GM19467 (cell line): ENCODE data around the gene ATXN2L.
"Not testable (repeated sequence)": the region's sequence is repeated elsewhere in the genome, so short reads cannot be mapped to it uniquely, and the experiment has no call there.

ENCODE experiments used
- ATAC-seq: cut with Tn5 transposase; IDR thresholded peaks from one replicate; pipeline ENCODE4 v1.9.1; 2021; ENCODE audit warnings: mild to moderate bottlenecking, moderate library complexity; ENCODE audit not compliant: unreplicated experiment

ATXN2L gene

DNA sequence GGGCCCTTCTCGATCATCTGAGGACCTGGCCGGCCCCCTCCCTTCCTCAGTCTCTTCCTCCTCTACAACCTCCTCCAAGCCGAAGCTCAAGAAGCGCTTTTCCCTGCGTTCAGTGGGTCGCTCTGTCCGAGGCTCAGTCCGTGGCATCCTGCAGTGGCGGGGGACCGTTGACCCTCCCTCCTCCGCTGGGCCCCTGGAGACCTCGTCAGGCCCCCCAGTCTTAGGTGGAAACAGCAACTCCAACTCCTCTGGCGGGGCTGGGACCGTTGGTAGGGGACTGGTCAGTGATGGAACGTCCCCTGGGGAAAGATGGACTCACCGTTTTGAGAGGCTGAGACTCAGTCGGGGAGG lies 43.6 kb downstream of the ATXN2L start:
- ATAC-seq, result no peak

DNA sequence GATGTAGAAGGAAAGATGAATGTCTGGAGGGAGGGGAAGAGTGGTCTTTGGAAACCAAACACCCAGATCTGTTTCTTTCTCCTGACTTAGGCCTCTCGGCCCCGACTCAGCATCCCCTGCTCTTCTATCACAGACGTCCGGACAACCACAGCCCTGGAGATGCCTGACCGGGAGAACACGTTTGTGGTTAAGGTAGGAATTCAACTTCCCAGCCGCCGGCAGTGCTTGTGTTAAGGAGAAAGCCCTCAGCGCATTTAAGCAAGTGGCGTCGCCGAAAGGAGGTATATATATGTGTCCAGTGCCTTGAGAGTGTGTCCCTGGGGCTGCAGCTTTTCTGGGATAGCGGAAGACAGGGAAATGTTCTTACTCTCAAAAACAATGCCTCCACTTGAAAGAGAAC lies 44.4 kb downstream of the ATXN2L start:
- ATAC-seq, result no peak

- not testable (repeated sequence) for ATAC-seq
Measured at GRCh38 chr16:28867646-28868045, 44.8 kb downstream of the ATXN2L start.

DNA sequence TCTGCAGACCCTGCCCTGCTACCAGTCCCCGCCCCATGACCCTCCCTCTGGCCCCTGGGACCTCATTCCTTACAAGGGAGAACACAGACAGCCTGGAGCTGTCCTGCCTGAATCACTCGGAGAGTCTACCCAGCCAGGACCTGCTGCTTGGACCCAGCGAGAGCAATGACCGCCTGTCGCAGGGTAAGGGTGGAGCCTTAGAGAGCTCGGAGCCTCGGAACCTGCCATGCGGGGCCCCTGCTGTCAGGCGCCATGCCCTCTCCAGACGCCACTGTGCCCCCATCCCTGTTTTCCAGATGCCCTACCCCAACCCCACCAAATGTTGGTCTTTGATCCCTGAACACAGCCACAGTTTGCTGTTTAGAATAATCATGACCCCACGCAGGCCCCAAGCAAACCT lies 46.4 kb downstream of the ATXN2L start:
- no peak for ATAC-seq

DNA sequence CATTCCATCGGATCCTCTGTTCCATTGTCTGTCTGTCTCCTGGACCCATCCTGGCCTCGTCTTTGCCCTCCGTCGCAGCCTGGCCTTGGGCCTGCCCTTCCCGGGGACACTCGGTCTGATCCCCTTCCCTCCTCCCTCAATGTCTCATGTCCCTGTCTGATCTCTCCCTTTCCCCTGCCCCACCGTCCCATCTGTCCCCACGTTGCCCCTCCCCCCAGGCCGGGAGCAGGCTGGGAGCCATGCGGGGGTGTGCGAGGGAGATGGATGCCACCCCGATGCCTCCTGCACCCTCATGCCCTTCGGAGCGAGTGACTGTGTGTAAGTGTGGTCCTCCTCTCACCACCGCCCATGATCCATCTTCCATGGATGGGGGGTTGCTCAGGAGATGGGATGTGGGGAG lies 50.2 kb downstream of the ATXN2L start:
- no peak for ATAC-seq

GRCh38 chr16:28873543-28874201 lies 50.9 kb downstream of the ATXN2L start:
- ATAC-seq, result no peak

DNA sequence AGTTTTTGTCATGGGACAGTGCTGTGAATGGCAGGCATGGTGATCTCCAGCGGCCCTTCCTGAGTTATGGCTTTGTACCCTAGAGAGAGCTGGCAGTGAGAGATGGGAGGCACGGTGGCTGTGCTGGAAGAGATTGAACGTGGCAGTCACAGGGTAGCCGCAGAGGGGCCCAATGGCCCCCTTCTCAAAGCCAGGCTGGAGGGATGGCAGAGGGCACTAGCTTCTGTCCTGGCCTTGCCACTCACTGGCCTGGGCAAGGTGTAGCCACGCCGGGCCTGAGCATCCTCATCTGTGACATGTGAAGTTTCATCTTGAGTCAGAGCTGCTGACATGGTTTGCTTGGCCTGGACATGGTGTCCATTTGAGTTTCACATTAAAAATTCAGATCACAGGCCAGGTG lies 51.6 kb downstream of the ATXN2L start:
- ATAC-seq, result no peak

- ATAC-seq, result no peak
Measured at GRCh38 chr16:28875134-28876018, 52.6 kb downstream of the ATXN2L start.

- ATAC-seq, result no peak
Measured at GRCh38 chr16:28876019-28876659, 53.3 kb downstream of the ATXN2L start.

- ATAC-seq, result no peak
Measured at GRCh38 chr16:28876973-28877654, 54.3 kb downstream of the ATXN2L start.

DNA sequence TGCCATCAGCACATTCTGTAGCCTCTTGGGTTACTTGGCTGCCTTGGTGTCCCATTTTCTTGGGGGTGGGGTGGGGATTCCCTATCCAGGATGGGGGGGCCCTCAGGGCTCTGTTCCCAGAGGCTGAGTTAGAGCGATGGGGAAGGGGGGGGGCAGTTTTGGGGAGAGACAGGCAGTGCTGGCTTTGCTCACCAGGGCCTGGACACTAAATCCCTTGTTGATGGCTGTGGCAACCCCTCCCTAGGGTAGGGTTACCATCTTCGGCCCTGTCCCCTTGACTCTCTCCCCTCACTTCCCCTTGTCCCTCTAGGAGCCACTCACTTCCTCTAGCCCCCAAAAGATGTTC lies 54.8 kb downstream of the ATXN2L start:
- ATAC-seq, result no peak

DNA sequence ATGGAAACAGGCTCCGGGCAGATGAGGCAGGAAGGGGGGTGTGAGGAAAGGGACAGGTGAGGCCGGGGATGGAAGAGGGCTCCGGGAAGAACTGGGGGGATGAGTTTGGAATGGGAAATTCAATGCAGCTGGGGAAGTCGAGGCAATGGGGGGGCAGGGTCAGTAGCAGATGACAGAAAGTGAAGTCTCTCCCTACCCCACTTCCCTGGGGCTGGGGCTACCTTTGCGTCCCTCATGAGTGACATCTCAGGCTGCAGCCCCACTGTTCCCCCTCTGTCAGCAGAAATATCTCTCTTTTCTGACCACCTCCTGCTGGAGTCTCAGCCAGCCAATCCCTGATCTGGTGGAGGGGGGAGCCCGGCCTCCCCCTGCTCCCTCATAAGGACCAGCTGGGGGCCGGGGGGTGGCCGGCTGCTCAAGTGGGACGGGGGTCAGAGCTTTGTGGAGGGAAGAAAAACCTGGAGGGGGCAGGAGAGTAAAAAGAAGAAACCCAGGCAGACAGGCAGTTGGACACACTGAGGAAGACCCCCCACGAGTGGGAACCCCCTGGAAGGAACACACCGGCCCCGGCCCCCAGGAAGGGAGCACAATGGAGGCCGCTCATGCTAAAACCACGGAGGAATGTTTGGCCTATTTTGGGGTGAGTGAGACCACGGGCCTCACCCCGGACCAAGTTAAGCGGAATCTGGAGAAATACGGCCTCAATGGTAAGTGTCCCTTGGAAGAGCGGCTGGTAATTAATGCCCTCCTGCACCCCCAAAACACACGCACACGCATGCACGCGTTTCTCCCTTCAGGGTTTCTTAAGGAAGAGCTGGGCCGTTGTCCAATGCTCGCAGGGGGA lies 55.5 kb downstream of the ATXN2L start, which contains the start of gene ATP2A1:
TSS of gene ATP2A1 (plus strand) at position 406 of the 844 bp plus-strand sequence. CDS start at position 590, 184 bp downstream.
- no peak for ATAC-seq

GRCh38 chr16:28879261-28879840 lies 56.6 kb downstream of the ATXN2L start:
- no peak for ATAC-seq

GRCh38 chr16:28879841-28880588 lies 57.2 kb downstream of the ATXN2L start:
- ATAC-seq, result peak; percentile 71

- ATAC-seq, result no peak
Measured at GRCh38 chr16:28880589-28880915, 57.8 kb downstream of the ATXN2L start.

GRCh38 chr16:28880955-28881354 lies 58.2 kb downstream of the ATXN2L start:
- no peak for ATAC-seq

GRCh38 chr16:28881565-28881964 lies 58.8 kb downstream of the ATXN2L start:
- not testable (repeated sequence) for ATAC-seq

GRCh38 chr16:28882551-28883160 lies 59.9 kb downstream of the ATXN2L start:
- no peak for ATAC-seq
